ENCODE data around the gene ALPK1.

Gene ALPK1

GRCh38 chr4:112311516-112311915 lies 14.3 kb downstream of the ALPK1 start:
- no peak for ATAC-seq
- TF ChIP-seq ESRRG (CRISPR knock-in tag; IDR thresholded peaks at IDR 0.05) (no peak), ZFP30 (CRISPR knock-in tag; IDR thresholded peaks at IDR 0.05) (no peak), OSR1 (CRISPR knock-in tag; IDR thresholded peaks at IDR 0.05) (no peak), ARNTL (CRISPR knock-in tag; IDR thresholded peaks at IDR 0.05; ENCODE audit: borderline replicate concordance, low read depth) (no peak), ZNF8 (CRISPR knock-in tag; IDR thresholded peaks at IDR 0.05) (no peak), TSHZ2 (CRISPR knock-in tag; IDR thresholded peaks at IDR 0.05) (no peak), GLIS3 (CRISPR knock-in tag; IDR thresholded peaks at IDR 0.05) (no peak), SNAI2 (CRISPR knock-in tag; IDR thresholded peaks at IDR 0.05) (no peak), ZNF565 (CRISPR knock-in tag; conservative IDR thresholded peaks at IDR 0.05; ENCODE audit: low read depth) (no peak), CSRNP3 (CRISPR knock-in tag; IDR thresholded peaks at IDR 0.05) (no peak), BACH2 (CRISPR knock-in tag; IDR thresholded peaks at IDR 0.05; ENCODE audit: borderline replicate concordance) (no peak), CSDC2 (CRISPR knock-in tag; IDR thresholded peaks at IDR 0.05) (no peak)

- ATAC-seq: no peak
Measured at GRCh38 chr4:112312610-112313239, 15.6 kb downstream of the ALPK1 start.

GRCh38 chr4:112315446-112315845 lies 18.3 kb downstream of the ALPK1 start:
- no peak for ATAC-seq
- no peak for TF ChIP-seq ZC3H10 (CRISPR knock-in tag; IDR thresholded peaks at IDR 0.05)
- TF ChIP-seq GLIS3 (CRISPR knock-in tag; IDR thresholded peaks at IDR 0.05): no peak
- TF ChIP-seq POU6F1 (CRISPR knock-in tag; IDR thresholded peaks at IDR 0.05; ENCODE audit: borderline replicate concordance, low read depth): no peak
- TF ChIP-seq ZNF8 (CRISPR knock-in tag; IDR thresholded peaks at IDR 0.05): no peak
- no peak for TF ChIP-seq PPARA (CRISPR knock-in tag; IDR thresholded peaks at IDR 0.05; ENCODE audit: borderline replicate concordance)
- TF ChIP-seq ISL1 (CRISPR knock-in tag; IDR thresholded peaks at IDR 0.05): no peak
- no peak for TF ChIP-seq TOX (CRISPR knock-in tag; IDR thresholded peaks at IDR 0.05; ENCODE audit: borderline replicate concordance)
- TF ChIP-seq TSHZ2 (CRISPR knock-in tag; IDR thresholded peaks at IDR 0.05): no peak
- no peak for TF ChIP-seq CSDC2 (CRISPR knock-in tag; IDR thresholded peaks at IDR 0.05)
- TF ChIP-seq PATZ1 (CRISPR knock-in tag; IDR thresholded peaks at IDR 0.05; ENCODE audit: borderline replicate concordance): no peak
- no peak for TF ChIP-seq SNAI2 (CRISPR knock-in tag; IDR thresholded peaks at IDR 0.05)
- no peak for TF ChIP-seq ZNF565 (CRISPR knock-in tag; conservative IDR thresholded peaks at IDR 0.05; ENCODE audit: low read depth)
- no peak for TF ChIP-seq ZNF70 (CRISPR knock-in tag; IDR thresholded peaks at IDR 0.05)
- no peak for TF ChIP-seq ARNTL (CRISPR knock-in tag; IDR thresholded peaks at IDR 0.05; ENCODE audit: borderline replicate concordance, low read depth)
- no peak for TF ChIP-seq ZFP30 (CRISPR knock-in tag; IDR thresholded peaks at IDR 0.05)

More at GRCh38 chr4:112312610-112313239, 15.6 kb downstream of the ALPK1 start:
- TF ChIP-seq CSDC2 (CRISPR knock-in tag; IDR thresholded peaks at IDR 0.05): no peak
- no peak for TF ChIP-seq ZFP3 (CRISPR knock-in tag; IDR thresholded peaks at IDR 0.05)
- TF ChIP-seq ZC3H10 (CRISPR knock-in tag; IDR thresholded peaks at IDR 0.05): no peak
- TF ChIP-seq RARB (CRISPR knock-in tag; IDR thresholded peaks at IDR 0.05): no peak
- TF ChIP-seq CSRNP3 (CRISPR knock-in tag; IDR thresholded peaks at IDR 0.05): no peak
- no peak for TF ChIP-seq OSR1 (CRISPR knock-in tag; IDR thresholded peaks at IDR 0.05)
- TF ChIP-seq PPARA (CRISPR knock-in tag; IDR thresholded peaks at IDR 0.05; ENCODE audit: borderline replicate concordance): no peak
- no peak for TF ChIP-seq BACH2 (CRISPR knock-in tag; IDR thresholded peaks at IDR 0.05; ENCODE audit: borderline replicate concordance)
- TF ChIP-seq ZNF8 (CRISPR knock-in tag; IDR thresholded peaks at IDR 0.05): no peak
- no peak for TF ChIP-seq ZNF565 (CRISPR knock-in tag; conservative IDR thresholded peaks at IDR 0.05; ENCODE audit: low read depth)
- TF ChIP-seq ISL1 (CRISPR knock-in tag; IDR thresholded peaks at IDR 0.05): no peak
- no peak for TF ChIP-seq SNAI2 (CRISPR knock-in tag; IDR thresholded peaks at IDR 0.05)
- TF ChIP-seq ESRRG (CRISPR knock-in tag; IDR thresholded peaks at IDR 0.05): no peak
- no peak for TF ChIP-seq ARNTL (CRISPR knock-in tag; IDR thresholded peaks at IDR 0.05; ENCODE audit: borderline replicate concordance, low read depth)
